Uterus (tissue), 4 donors: ENCODE measurements around the gene PDE5A. TPM values are rescaled to one million over a fixed set of nuclear protein-coding genes. Genes with fewer than 3 reads are reported as not detected.

ENCODE experiments used
- DNase-seq, 2 donors: peaks; one replicate each; pipeline ENCODE4 v3.0.0-alpha.2; 2019 to 2020
- H3K27ac ChIP-seq, 2 donors: fragments of 200-600 bp; sonication (generic); 1 replicate in 1 of 2; 2 replicates in 1 of 2; pipeline ENCODE4 v1.5.1; 2016 to 2018
- H3K27me3 ChIP-seq, 2 donors: fragments of 200-600 bp; sonication (generic); one replicate each; pipeline ENCODE4 v1.5.1; 2018 to 2019; ENCODE audit warnings: control low read depth in 1 of 2
- H3K36me3 ChIP-seq, 2 donors: fragments of 200-600 bp; sonication (generic); one replicate each; pipeline ENCODE4 v1.5.1; 2019; ENCODE audit warnings: control low read depth in 1 of 2
- H3K4me1 ChIP-seq, 2 donors: fragments of 200-600 bp; sonication (generic); one replicate each; pipeline ENCODE4 v1.5.1; 2018 to 2019; ENCODE audit warnings: control low read depth in 1 of 2
- H3K4me3 ChIP-seq, 2 donors: fragments of 200-600 bp; sonication (generic); 1 replicate in 1 of 2; 2 replicates in 1 of 2; pipeline ENCODE4 v1.5.1; 2018 to 2019; ENCODE audit warnings: mild to moderate bottlenecking in 1 of 2
- H3K9me3 ChIP-seq, 2 donors: fragments of 200-600 bp; sonication (generic); one replicate each; pipeline ENCODE4 v1.5.1; 2019; ENCODE audit warnings: control low read depth in 1 of 2
- CTCF ChIP-seq, 4 experiments: fragments of 200-600 bp in 2 of 4; fragments of 450-650 bp in 2 of 4; sonication (generic) in 2 of 4; IDR thresholded peaks; one replicate each; pipeline ENCODE4 v1.5.1; 2016 to 2019; ENCODE audit warnings: antibody characterized with exemption in 4 of 4, mild to moderate bottlenecking in 2 of 4, moderate library complexity in 1 of 4
- POLR2A ChIP-seq, 2 donors: fragments of 450-650 bp; IDR thresholded peaks; one replicate each; pipeline ENCODE4 v1.6.1; 2016; ENCODE audit warnings: antibody characterized with exemption in 2 of 2, mild to moderate bottlenecking in 1 of 2, moderate library complexity in 1 of 2
- intact Hi-C: fragments of 100-400 bp; cut with DNase I; formaldehyde crosslinking; loops from one replicate; pipeline ENCODE4 v1.15.1; 2023; ENCODE audit warnings: low total_unique reads
- total RNA-seq, 4 donors: library from RNA; depleted of rRNA in 3 of 4; stranded (reverse); fragments of >200 nt in 3 of 4; gene quantifications; one replicate each; pipeline versions ENCODE4 v1.1.0 to v1.2.4, GENCODE V29; 2014 to 2023
- donor health status: DM: yes; HTN: yes; CAD: no.

Gene PDE5A
- total RNA-seq, 4 donors from 2014 or later = 13.5 to 192 (median 84.2) TPM

GRCh38 chr4:119579823-119580222 is 48.8 kb downstream of the PDE5A start:
- no peak for DNase-seq
- peak overlapping the region in 1 of 2 donors; percentile 1 for H3K27ac ChIP-seq
- H3K27me3 ChIP-seq = no peaks in the 10 kb centered on the region
- intact Hi-C loops = no loop called here
- no peaks in the 10 kb centered on the region for H3K36me3 ChIP-seq
- no peak overlapping the region for H3K4me3 ChIP-seq
- TF ChIP-seq CTCF (IDR thresholded peaks at IDR 0.05) (no peak), POLR2A (IDR thresholded peaks at IDR 0.05) (no peak)
- no peaks in the 10 kb centered on the region for H3K9me3 ChIP-seq
- H3K4me1 ChIP-seq = no peaks in the 10 kb centered on the region

- H3K4me1 ChIP-seq = no peaks in the 10 kb centered on the region
- no peaks in the 10 kb centered on the region for H3K36me3 ChIP-seq
- TF ChIP-seq POLR2A (IDR thresholded peaks at IDR 0.05) = no peak
- no peak for TF ChIP-seq CTCF (IDR thresholded peaks at IDR 0.05)
- no peaks in the 10 kb centered on the region for H3K27me3 ChIP-seq
- no peaks in the 10 kb centered on the region for H3K9me3 ChIP-seq
- no peak for DNase-seq
- intact Hi-C loops = no loop called here
- no peak overlapping the region for H3K4me3 ChIP-seq
- H3K27ac ChIP-seq = no peak overlapping the region
Measured at GRCh38 chr4:119570401-119570800, 58.2 kb downstream of the PDE5A start.

- intact Hi-C loops = no loop called here
- Histone ChIP-seq H3K4me3 (no peak overlapping the region), H3K36me3 (no peaks in the 10 kb centered on the region), H3K4me1 (no peaks in the 10 kb centered on the region), H3K27ac (no peak overlapping the region), H3K27me3 (no peaks in the 10 kb centered on the region), H3K9me3 (peaks cover 0 to 12% of the 10 kb centered on the region in 2 donors)
- TF ChIP-seq POLR2A (IDR thresholded peaks at IDR 0.05) = no peak
- no peak for TF ChIP-seq CTCF (IDR thresholded peaks at IDR 0.05)
- DNase-seq = no peak
Measured at GRCh38 chr4:119564106-119564505, 64.5 kb downstream of the PDE5A start.

GRCh38 chr4:119559044-119559647 is 69.5 kb downstream of the PDE5A start:
- Histone ChIP-seq H3K4me3 (no peak overlapping the region), H3K36me3 (no peaks in the 10 kb centered on the region), H3K4me1 (no peaks in the 10 kb centered on the region), H3K27ac (no peak overlapping the region), H3K9me3 (peaks cover 0 to 7% of the 10 kb centered on the region in 2 donors), H3K27me3 (no peaks in the 10 kb centered on the region)
- intact Hi-C loops = no loop called here
- no peak for DNase-seq
- TF ChIP-seq CTCF (IDR thresholded peaks at IDR 0.05) (peak; percentile 25 to 33 (median 30)), POLR2A (IDR thresholded peaks at IDR 0.05) (no peak)

GRCh38 chr4:119550857-119551532 is 77.6 kb downstream of the PDE5A start:
- Histone ChIP-seq H3K27ac (no peak overlapping the region), H3K36me3 (no peaks in the 10 kb centered on the region), H3K27me3 (no peaks in the 10 kb centered on the region), H3K4me1 (no peaks in the 10 kb centered on the region), H3K4me3 (no peak overlapping the region), H3K9me3 (no peaks in the 10 kb centered on the region)
- intact Hi-C loops = no loop called here
- no peak for TF ChIP-seq POLR2A (IDR thresholded peaks at IDR 0.05)
- TF ChIP-seq CTCF (IDR thresholded peaks at IDR 0.05) = no peak
- DNase-seq = no peak
